HG03521 (cell line): ENCODE data around the gene ZMYND10.
A peak's percentile ranks its signal among the peaks of the same experiment; 100 is the strongest.

Experiments used
- ATAC-seq: cut with Tn5 transposase; IDR thresholded peaks from one replicate; pipeline ENCODE4 v1.9.1; 2021; ENCODE audit warnings: mild to moderate bottlenecking, moderate library complexity; ENCODE audit not compliant: unreplicated experiment

Gene ZMYND10

DNA sequence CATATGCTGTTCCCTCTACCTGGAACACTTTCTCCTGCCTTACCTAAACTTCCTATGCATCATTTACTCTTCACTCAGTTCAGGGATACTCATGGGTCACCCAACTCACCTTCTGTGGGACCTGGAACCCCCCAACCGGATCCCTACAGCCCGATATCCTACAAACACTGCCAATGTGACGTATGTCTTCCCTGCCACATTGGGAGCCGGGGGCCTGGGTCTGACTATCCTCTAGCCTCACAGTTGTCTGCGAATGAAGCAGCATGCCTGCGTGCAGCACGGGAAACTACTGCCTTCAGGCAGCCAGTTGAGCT, 4.6 kb upstream of the ZMYND10 start:
- no peak for ATAC-seq

DNA sequence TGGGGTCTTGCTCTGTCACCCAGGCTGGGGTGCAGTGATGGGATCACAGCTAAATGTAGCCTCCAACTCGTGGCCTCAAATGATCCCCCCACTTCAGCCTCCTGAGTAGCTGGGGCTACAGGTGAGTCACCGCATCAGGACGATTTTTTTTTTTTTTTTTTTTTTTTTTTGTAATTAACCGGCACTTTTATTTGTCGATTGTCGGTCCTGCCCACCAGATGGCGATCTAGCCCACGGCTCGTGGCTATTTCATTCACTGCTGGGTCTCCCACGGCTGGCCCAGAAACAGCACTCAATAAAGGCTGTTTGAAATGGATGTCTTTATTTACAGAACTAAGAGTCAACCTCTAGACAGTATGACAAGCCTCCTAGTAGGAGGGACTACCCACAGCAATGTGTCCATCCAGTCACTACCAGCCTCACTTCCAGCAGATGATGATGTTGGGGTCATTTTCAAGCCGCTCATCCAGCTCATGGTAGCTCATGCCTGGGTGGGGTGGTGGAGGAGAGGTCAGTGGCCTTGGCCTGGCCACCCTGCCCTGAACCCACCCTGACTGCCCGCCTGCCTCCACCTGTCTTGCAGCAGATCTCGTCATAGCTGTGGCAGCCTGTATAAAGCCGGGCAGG, 1.8 kb upstream of the ZMYND10 start:
- no peak for ATAC-seq

DNA sequence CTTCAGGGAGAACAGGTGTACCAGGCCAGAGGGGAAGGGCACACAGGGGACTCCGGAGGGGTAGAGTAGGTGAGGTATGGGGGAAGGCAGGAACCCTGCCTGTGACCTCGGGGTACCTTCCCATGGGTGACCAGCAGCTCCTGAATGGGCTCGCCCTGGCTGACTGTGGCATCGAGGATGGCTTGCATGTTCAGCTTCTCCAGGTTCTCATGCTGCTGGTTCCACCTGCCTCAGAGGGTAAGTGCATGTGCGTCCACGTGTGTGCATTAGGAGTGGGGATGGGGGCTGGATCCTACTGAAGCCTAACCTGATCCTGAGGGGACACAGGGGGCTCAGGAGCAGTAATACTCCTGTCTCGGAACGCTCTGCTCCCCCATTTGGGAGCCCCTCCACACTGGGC, 524 bp downstream of the ZMYND10 start:
- no peak for ATAC-seq

DNA sequence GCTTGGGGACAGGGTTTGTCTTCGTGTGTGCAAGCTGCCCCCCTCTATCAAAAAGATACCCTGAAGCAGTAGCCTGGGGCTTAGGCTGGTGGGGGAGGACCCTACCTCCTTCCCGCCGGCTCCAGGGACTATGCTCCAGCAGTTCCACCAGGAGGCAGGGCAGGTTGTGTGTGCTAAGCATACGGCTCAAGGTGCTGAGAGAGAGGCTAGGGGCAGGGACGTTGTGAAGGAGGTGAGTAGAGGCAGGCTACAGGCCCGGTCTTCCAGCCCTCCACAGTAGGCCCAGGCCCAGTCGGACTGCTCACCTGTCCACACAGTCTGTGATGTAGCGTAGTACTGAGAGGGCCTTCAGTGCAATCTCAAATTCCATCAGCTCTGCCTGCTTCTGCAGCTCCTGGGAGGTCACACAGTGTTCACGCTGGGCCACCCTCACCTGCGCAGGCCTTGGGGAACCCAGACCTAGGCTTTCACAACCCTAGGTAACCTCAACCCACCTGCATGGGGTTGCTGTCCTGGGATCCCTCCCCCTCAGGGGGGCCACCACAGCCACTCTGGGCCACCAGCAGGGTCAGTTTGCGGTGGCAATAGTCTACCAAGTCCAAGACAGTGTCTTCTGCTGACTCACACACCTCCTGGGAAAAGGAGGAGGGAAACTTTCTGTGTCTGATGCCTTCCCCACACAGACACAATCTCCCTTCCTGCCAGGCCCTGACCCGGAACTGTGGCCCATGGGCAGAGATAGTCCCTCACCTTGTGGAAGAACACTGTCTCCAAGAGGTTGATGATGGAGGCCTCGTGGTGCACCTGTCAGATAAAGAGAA, 2.5 kb downstream of the ZMYND10 start:
- ATAC-seq = no peak

DNA sequence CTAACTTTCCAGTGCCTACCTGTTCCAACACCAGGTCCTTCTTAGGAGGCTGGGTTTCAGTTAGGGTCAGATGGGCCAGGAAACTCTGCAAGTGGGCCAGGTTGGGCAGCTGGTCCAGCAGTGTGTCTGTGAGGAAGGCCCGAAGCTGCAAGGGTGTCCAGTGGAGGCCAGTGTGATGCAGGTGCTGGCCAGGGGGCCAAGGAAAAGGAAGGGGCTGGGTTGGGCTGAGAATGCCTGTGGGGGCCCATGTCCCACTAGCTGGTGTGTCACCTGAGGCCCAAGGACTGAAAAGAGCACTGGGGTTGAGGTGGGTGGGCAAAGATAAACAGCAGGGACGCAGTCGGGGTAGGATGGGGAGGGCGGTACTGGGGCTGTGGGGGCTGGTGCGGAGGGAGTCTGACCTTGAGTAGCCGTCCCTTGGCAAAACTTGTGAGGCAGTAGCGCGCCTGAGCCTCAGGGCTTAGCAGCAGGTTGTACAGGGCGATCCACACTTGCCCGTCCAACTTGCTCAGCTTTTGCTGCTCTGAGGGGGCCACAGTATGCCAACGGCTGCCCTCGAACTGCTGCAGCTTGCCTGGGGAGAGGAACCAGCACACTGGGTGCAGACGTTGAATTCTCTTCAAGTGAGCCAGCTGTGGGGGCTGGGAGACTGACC, 3.4 kb downstream of the ZMYND10 start:
- ATAC-seq = no peak

DNA sequence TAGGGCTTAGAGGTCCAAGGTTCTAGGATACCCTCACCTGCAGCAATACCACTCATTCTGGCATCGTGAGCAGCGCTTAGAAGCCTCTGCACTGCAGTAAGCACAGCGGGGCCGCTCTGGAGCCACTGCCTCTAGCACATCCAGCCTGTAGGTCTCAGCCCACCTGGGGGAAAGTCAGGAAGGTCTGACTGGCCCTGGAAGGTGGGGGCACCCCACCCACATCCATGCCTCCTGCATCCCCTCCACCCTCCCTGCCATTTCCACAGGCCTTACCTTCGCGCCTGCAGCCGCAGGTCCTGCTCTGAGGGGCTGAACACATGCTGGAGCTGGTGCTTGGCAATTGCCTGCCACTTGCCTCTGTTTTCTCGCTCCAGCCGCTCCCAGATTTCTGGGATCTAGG, 4.0 kb downstream of the ZMYND10 start:
- no peak for ATAC-seq

DNA sequence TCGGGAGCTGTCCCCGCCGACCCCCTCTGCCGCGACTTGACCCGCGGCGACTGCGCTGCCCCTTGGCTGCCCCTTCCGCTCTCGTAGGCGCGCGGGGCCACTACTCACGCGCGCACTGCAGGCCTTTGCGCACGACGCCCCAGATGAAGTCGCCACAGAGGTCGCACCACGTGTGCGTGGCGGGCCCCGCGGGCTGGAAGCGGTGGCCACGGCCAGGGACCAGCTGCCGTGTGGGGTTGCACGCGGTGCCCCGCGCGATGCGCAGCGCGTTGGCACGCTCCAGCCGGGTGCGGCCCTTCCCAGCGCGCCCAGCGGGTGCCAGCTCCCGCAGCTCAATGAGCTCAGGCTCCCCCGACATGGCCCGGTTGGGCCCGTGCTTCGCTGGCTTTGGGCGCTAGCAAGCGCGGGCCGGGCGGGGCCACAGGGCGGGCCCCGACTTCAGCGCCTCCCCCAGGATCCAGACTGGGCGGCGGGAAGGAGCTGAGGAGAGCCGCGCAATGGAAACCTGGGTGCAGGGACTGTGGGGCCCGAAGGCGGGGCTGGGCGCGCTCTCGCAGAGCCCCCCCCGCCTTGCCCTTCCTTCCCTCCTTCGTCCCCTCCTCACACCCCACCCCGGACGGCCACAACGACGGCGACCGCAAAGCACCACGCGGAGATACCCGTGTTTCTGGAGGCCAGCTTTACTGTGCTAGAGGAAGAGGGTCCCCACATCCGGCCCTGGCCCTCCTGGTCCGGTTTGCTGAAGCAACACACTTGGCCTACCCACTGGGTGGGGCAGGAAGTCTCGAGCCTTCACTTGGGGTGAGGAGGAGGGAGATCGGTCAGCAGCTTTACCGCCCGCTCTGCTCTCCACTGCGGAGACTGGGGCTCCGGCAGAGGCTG, 4.8 kb downstream of the ZMYND10 start, which contains the start of gene RASSF1:
TSS of gene RASSF1 (minus strand) at position 389 of the 882 bp plus-strand sequence. CDS start at position 358, 31 bp downstream.
- ATAC-seq = no peak

DNA sequence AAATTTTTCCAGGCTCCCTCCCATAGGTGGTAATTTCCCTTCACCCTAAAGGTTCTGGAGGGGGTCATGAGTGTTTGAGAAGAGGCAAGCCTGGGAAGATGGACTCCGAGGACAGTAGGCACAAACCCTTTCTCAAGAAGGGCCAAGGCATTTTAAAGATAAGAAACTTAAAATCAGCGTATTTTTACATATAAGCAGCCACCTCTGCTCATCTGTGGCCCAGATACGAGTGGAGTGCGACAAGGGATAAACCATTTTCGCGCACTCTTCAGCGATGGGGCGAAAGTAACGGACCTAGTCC, 5.4 kb downstream of the ZMYND10 start:
- no peak for ATAC-seq

DNA sequence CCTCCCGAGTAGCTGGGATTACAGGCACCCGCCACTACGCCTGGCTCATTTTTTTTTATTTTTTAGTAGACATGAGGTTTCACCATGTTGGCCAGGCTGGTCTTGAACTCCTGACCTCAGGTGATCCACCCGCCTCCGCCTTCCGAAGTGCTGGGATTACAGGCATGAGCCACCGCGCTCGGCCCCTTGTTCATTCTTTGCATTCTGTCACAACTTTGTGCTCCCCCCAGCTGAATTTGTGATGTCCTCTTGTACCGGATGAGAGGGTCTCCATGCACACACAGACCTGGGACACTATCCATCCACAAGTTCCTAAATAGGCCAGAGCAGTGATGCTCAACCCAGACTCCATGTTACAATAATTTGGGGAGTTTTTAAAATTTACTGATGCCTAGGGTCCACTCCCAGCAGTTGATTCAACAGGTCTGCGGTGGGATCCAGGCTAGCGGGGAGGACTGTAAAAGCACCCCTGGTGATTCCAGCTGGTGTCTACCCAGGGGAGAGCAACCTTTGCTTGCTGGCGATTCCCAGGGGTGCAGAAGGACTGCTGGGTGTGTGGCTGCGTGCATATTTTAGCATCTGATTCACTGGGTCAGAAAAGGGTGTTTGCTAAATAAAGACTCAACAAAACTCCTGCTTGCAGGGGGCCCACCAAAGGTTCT, 5.9 kb downstream of the ZMYND10 start:
- no peak for ATAC-seq

DNA sequence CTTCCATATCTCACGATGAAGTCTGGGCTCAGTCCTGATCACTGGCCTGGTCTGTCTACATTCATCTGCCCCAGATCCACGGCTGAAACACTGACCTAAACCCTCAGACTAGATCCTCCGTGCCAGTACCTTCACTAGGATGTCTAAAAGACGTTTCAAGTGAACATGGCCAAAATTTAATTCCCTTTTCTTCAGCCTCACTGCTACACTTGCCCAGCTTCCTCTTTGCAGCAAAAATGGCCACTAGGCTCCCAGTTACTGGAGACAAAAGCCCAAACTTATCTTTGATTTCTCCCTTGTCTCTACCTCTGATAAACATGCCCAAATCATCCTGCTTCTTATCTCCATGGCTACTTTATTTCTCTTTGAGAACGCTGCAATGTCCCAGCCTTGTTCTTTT, 6.6 kb downstream of the ZMYND10 start:
- ATAC-seq = no peak

DNA sequence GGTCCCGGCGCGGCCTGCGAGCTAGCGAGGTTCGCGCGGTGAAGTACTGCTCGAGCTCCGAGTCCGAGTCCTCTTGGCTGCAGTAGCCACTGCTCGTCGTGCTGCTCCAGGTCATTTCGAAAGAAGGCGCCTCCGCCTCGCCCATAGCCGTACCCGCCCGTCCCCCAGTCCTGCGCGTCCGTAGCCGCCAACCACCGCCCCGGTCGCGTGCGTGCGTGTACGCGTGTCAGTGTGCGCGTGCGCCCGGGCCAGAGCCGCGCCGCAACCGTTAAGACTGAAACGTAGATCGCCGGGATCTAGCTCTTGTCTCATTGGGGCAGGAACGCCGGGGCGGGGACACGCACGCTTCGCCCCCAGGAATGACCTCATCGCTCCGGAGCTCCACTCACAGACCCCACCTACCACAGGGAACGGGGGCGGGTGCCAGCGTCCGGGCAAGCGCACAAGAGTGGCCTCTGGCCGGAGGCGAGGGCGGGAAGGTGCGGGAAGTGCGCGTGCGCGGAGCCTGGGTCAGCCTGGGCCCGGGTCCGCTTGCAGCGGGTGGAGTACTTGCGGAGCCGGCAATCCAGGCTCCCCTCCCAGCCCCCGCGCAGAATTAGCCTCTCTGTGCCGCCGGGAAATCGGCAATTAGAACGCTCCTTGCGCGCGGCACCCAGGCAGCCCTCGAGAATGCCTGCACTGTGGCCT, 8.2 kb downstream of the ZMYND10 start:
- peak; percentile 71 for ATAC-seq

DNA sequence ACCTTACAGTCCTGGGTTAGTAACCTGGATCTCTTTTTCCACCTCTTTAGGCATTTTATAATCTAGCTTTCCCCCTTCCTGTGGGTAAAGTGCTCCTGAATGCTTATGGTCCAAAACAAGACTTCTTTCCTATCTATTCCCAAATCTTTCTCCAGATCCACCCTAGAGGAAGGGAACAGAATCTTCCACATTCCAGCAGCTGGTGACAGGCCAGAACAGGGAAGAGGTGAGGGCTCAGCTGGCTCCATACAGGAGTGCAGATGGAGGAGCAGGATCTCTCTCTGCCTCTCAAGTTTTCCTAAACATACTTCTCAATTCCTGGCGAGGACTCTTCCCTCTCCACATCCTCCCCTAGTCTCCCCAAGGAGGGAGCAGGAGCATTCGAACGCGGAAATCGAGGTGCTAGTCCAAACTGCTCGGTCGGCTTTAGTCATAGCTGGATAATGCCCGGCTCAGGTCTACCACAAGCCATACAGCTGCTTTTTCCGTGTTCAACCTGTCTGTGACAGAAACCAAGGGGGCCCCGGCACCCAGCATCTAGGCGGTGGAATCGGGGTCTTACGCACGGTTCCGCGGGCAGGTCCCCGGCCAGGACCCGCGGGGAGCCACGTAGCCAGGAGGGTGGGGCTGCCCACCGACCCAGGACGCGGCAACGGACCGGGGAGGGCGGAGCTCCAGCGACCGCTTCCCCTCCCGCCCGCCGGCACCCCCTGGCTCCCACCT, 8.9 kb downstream of the ZMYND10 start:
- ATAC-seq = peak; percentile 29

DNA sequence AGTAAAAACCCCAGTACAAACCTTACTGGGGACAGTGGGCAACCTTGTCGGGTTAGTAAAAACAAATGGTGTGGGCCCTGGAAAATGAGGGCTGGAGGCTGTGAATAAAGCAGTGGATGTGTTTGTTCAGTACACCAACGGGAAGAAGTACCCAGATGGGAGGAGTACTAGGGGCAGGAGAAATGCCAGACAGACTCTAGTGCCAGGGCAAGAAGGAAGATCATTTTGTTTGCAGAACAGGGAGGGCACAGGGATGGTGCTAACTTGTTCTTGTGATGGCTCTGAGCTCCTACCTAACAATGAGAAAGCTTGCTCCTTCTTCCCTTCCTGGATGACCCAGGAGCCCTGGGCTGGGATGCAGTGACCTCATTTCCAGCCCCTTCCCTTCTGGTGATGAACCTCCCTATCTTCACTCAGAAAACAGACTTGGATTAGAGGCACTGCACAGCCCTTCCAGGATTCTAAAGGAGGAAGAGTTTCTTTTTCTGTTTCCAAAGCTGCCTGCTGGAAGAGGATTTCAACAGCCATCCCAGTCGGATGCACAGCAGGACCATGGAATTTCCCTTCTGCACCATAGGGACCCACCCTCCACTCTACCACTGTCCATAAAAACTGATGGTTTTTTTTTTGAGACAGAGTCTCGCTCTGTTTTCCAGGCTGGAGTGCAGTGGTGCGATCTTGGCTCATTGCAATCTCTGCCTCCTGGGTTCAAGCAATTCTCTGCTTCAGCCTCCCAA, 11.0 kb downstream of the ZMYND10 start:
- no peak for ATAC-seq

DNA sequence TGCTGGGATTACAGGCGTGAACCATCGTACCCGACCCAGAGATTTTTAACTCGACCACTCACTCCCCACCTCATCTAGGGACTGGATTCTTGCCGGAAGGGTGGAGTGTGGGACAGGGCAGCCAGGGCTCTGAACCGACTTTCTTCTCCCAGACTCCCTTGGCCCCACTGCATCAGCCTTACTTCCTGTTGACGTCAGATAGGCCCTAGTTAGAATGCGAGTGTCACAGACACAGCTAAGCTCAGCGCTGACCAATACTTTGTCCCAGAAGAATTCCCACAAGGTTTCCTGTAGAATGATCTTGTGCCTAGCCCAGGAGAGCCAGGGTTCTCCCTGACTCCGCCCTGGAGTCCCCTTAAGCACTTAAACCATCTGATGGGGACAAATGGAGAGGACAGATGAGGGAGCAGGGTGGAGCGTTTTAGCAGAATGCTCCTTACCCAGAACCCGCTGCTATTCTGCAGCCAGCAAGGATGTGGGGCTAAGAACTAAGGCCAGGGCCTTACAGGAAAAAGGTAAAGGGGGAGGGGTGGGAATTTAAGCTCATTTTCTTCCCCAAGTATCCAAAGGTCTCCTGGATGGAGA, 11.7 kb downstream of the ZMYND10 start:
- ATAC-seq = no peak

DNA sequence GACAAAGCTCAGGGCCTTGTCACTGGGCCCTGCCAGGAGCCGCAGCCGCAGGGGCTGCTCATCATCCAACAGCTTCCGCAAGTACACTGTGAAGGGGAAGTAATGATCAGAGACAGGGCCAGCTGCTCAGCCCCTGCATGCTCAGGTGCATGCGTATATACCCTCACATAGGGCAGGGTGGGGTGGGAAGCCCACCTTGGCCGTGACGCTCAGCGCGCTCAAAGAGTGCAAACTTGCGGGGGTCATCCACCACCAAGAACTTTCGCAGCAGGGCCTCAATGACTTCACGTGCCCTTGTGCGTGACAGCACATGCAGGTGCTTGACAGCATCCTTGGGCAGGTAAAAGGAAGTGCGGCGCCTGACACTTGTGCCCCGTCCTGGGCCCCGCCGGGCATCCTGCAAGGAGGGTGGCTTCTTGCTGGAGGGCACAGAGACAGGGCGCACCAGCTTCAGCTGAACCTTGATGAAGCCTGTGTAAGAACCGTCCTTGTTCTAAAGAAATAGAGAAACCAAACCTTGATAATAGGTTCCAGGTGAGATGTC, 14.1 kb downstream of the ZMYND10 start:
- no peak for ATAC-seq

DNA sequence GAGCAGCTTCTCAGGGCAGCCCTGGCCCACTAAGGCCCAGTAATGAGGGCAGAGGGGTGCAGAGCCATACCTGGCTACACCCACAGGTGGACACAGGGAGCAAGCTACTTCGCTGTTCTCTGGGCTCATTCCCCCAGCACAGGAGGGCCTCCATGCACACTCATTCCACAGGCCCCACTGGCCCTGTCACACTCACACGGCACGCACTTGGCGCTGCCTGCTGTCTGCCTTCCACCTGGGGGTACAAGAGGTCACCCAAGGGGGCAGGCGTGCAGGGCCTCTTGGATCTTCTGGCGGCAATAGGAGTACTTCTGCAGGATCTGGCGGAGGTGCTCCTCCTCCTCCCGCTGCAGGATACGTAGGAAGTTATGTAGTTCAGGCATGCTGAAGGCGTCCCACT, 15.2 kb downstream of the ZMYND10 start:
- ATAC-seq = no peak

DNA sequence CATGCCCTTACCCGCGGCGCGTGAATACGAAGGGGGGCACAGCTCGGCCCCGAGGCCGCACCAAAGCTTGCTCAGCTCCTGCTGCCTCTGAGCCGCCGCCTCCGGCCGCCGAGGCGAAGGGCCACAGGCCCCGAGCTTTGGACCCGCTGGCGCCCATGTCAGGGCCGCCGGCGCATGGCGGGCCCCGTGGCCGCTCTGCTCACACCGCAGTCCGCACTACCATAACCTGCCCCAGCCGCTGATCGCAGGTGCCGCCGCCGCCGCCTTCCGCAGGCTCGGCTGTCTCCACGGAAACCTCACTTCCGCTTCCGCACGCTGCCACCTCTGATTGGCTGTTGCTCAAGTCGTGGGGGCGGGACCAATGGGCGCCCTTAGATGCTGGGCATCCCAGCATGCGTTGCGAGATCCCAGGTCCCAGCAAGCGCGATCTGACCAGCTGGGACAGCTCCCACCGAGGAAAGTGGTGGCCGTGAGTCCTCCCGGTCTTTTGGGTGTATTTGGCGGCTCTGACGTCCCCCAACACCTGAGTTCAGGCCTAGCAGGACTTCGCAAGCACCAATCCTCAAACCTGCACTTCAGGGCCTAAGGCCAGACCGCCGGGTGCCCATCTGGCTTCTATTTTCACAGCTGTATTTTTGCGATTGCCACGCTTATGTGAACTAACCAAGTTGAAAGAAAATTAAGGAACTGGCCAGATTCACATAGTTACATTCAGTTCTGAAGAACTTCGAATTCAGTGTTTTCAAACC, 17.4 kb downstream of the ZMYND10 start, which contains the start of gene TUSC2:
TSS of gene TUSC2 (minus strand) at position 281 of the 749 bp plus-strand sequence. CDS start at position 157, 124 bp downstream.
- ATAC-seq = peak; percentile 78
